BJ (cell line): Measurements from ENCODE around the gene RAB3B. TPM values are rescaled to one million over a fixed set of nuclear protein-coding genes. Genes with fewer than 3 reads are reported as not detected.

Source experiments
- CTCF ChIA-PET: fragments of 350-600 bp; formaldehyde crosslinking; extraction: SDS; loops from one replicate; lab custom pipeline; 2021; ENCODE audit warnings: antibody characterized with exemption, inconsistent platforms; lab: Yijun Ruan, JAX
- POLR2A ChIA-PET: fragments of 300-600 bp; sonication (Branson Sonifier 250); formaldehyde crosslinking; extraction: SDS; loops from one replicate; lab custom pipeline; 2021; ENCODE audit warnings: antibody characterized with exemption; lab: Charles Lee
- DNase-seq: peaks from one replicate; pipeline ENCODE4 v3.0.0-alpha.2; 2011; ENCODE audit warnings: low read depth
- H3K27me3 ChIP-seq: 2 replicates; pipeline ENCODE4 v1.6.0; 2011; ENCODE audit warnings: low read length; ENCODE audit not compliant: control insufficient read depth, insufficient read depth
- H3K36me3 ChIP-seq: 2 replicates; pipeline ENCODE4 v1.5.1; 2011; ENCODE audit warnings: low read length; ENCODE audit not compliant: control insufficient read depth, insufficient read depth
- H3K4me3 ChIP-seq: 2 replicates; pipeline ENCODE4 v1.5.1; 2011; ENCODE audit warnings: low read depth, mild to moderate bottlenecking, control low read depth, low read length
- polyA plus RNA-seq: library from polyadenylated mRNA; depleted of rRNA; stranded (reverse); fragments of >200 nt; gene quantifications from 2 replicates; pipeline ENCODE4 v1.2.3, GENCODE V29; 2011
- TF ChIP-seq, protein P1 (sequence below): IDR thresholded peaks from 2 replicates; pipeline ENCODE4 v1.5.1; 2011; ENCODE audit warnings: low read depth, mild to moderate bottlenecking, control low read depth, inconsistent platforms, low read length, moderate library complexity; ENCODE audit not compliant: insufficient read depth

RAB3B gene
- polyA plus RNA-seq, 1 experiment = 27.4 TPM

DNA sequence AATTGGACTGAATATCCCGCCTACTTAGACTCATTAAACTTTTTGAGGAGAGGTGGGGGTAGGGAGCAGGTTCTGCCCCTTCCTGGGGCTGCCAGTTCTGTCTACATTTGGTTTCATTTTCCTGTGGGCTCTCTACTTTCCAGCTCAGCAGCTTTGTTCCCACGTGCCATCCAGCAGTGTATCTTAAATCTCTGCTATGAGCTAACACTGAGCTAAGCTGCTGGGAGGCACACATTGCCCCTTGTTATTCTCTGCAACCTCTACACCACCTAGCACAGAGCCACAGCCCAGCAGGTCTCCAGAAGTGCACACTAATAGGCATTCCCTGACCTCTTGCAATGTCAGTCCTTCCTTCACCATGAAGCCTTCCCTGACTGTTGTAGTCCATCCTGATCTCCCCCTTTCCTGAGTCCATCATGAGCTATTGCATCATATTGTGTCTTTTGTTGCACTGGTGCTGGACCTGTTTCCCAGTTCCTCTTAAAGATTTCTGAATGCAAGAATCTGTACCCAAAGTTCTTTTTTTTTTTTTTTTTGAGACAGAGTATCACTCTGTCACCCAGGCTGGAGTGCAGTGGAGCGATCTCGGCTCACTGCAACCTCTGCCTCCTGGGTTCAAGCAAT lies 83.3 kb downstream of the RAB3B start:
- no peaks in the 10 kb centered on the region for H3K36me3 ChIP-seq
- ChIA-PET POLR2A (no interaction called here), CTCF (interaction anchor here (1.0 to 2.8 kb wide), 2 partner anchors 10 to 16 kb away, joined by 3 to 14 read pairs; no protein-coding TSS in a partner anchor)
- TF ChIP-seq, protein P1, sequence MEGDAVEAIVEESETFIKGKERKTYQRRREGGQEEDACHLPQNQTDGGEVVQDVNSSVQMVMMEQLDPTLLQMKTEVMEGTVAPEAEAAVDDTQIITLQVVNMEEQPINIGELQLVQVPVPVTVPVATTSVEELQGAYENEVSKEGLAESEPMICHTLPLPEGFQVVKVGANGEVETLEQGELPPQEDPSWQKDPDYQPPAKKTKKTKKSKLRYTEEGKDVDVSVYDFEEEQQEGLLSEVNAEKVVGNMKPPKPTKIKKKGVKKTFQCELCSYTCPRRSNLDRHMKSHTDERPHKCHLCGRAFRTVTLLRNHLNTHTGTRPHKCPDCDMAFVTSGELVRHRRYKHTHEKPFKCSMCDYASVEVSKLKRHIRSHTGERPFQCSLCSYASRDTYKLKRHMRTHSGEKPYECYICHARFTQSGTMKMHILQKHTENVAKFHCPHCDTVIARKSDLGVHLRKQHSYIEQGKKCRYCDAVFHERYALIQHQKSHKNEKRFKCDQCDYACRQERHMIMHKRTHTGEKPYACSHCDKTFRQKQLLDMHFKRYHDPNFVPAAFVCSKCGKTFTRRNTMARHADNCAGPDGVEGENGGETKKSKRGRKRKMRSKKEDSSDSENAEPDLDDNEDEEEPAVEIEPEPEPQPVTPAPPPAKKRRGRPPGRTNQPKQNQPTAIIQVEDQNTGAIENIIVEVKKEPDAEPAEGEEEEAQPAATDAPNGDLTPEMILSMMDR = no peak
- DNase-seq = no peak
- H3K27me3 ChIP-seq = no peaks in the 10 kb centered on the region
- no peak overlapping the region for H3K4me3 ChIP-seq

DNA sequence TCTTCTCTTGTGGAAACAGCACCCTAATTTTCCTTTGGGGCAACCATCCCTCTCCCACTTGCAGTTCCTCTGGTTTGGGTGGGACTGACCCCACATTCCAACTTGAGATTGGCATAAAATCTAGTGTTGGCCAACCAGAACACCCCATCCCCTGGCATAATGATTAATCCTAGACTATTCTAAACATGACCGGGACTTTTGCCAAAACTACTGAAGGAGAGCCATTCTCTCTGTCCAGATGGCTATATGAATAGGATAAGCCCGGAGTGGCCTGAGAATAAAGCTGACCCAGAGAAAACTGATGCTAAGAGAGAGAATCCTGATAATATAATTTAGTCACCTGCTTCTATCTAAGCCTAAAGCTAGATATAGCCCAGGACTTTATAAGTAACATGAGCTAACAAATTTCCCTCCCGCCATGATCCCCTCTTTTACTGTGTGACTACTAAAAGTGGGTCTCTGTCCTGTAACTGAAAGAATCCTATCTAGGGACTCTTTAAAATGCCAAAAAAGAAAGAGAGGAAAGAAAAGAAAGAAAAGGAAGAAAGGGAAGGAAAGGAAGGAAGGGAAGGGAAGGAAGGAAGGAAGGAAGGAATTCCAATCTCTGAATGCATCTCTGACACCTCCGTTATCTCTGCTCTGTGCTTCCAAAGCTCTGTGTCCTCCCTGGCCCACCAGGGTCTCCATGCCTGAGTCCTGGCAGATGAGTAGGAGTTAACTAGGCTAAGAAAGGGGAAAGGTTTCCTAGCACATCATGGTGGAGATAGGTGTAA lies 84.0 kb downstream of the RAB3B start:
- H3K4me3 ChIP-seq = no peak overlapping the region
- ChIA-PET POLR2A (no interaction called here), CTCF (interaction anchor here (1.0 to 2.8 kb wide), 2 partner anchors 9 to 17 kb away, joined by 3 to 14 read pairs; no protein-coding TSS in a partner anchor)
- TF ChIP-seq, protein P1 = no peak
- no peaks in the 10 kb centered on the region for H3K27me3 ChIP-seq
- DNase-seq = no peak
- H3K36me3 ChIP-seq = no peaks in the 10 kb centered on the region

DNA sequence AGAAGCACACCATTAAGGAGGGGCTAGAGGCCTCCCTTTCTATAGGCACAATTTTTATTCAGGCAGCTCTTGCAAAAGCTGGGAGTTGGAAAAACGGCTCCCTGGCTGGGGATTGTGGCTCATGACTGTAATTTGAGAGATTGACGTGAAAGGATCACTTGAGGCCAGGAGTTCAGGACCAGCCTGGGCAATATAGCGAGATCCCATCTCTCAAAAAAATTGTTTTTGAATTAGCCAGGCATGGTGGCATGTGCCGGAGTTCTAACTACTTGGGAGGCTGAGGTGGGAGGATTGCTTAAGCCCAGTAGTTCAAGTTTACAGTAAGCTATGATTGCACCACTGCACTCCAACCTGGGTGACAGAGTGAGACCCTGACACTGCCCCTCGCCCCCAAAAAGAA lies 88.0 kb downstream of the RAB3B start:
- TF ChIP-seq, protein P1 = no peak
- H3K4me3 ChIP-seq = no peak overlapping the region
- DNase-seq = no peak
- no peaks in the 10 kb centered on the region for H3K36me3 ChIP-seq
- POLR2A ChIA-PET = no interaction called here
- CTCF ChIA-PET = interaction anchor here (2.5 kb wide), 1 partner anchor 23 kb away, joined by 10 read pairs; no protein-coding TSS in a partner anchor
- no peaks in the 10 kb centered on the region for H3K27me3 ChIP-seq

DNA sequence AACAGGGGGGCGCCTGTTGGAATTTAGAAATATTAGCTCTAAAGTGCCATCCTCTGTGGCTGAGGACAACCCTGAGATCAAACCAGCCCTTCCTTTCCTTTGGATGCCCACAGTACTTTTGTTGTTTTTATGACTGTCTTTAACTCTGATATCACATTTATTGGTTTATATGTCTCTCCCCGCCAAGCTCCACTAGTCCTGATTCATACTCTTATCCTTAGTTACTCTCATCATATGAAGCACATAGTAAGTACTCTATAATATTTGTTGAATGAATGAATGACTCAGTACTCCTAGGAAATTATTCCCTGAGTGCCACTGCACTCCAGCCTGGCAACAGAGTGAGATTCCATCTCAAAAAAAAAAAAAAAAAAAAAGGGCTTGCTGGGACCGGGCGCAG lies 89.3 kb downstream of the RAB3B start:
- ChIA-PET POLR2A (no interaction called here), CTCF (interaction anchor here (5.7 kb wide), 1 partner anchor 25 kb away, joined by 82 read pairs; no protein-coding TSS in a partner anchor)
- DNase-seq = no peak
- Histone ChIP-seq H3K27me3 (no peaks in the 10 kb centered on the region), H3K4me3 (no peak overlapping the region), H3K36me3 (no peaks in the 10 kb centered on the region)
- TF ChIP-seq, protein P1 = no peak

DNA sequence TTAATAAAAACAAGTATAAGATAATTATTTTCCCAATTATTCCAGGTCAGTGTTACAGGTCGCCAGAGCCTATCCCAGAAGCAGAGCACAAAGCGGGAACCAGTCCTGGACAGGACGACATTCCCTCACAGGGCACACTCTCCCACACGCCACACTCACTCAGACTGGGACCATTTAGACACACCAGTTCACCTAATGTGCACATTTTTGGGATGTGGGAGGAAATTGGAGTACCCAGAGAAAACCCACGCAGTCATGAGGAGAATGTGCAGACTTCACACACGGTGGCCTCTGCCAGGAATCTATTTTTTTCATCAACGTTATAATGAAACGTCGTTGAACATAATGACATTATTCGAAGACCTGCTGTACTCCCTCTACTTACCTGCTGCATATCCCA lies 91.5 kb downstream of the RAB3B start:
- CTCF ChIA-PET = interaction anchor here (0.6 to 5.7 kb wide), 5 partner anchors 8 to 103 kb away, joined by 3 to 82 read pairs (median 17); no protein-coding TSS in a partner anchor
- Histone ChIP-seq H3K27me3 (no peaks in the 10 kb centered on the region), H3K36me3 (no peaks in the 10 kb centered on the region), H3K4me3 (no peak overlapping the region)
- POLR2A ChIA-PET = interaction anchor here (1.8 kb wide), 1 partner anchor 25 kb away, joined by 10 read pairs; no protein-coding TSS in a partner anchor
- DNase-seq = no peak
- TF ChIP-seq, protein P1 = no peak
